Activated T-cell treated with anti-CD3 and anti-CD28 coated beads, Interleukin-2, amount 50 U/mL, for 24 hours (primary cell): ENCODE data around the gene MPND.
A peak's percentile ranks its signal among the peaks of the same experiment; 100 is the strongest.

Source experiments
- DNase-seq: peaks from one replicate; pipeline ENCODE4 v3.0.0-alpha.2; 2020
- H3K27ac Mint-ChIP-seq: 2 replicates; pipeline ENCODE4 v1.8.0; 2020; ENCODE audit warnings: mild to moderate bottlenecking, mixed read lengths
- H3K27me3 Mint-ChIP-seq: 2 replicates; pipeline ENCODE4 v1.8.0; 2020; ENCODE audit warnings: mixed read lengths
- H3K36me3 Mint-ChIP-seq: 2 replicates; pipeline ENCODE4 v1.8.0; 2020; ENCODE audit warnings: low read depth, mixed read lengths
- H3K4me1 Mint-ChIP-seq: 2 replicates; pipeline ENCODE4 v1.8.0; 2020; ENCODE audit warnings: low read depth, mixed read lengths
- H3K4me3 Mint-ChIP-seq: 2 replicates; pipeline ENCODE4 v1.8.0; 2020; ENCODE audit warnings: mild to moderate bottlenecking, moderate library complexity, mixed read lengths
- H3K9me3 Mint-ChIP-seq: 2 replicates; pipeline ENCODE4 v1.8.0; 2020; ENCODE audit warnings: mixed read lengths

Gene MPND

GRCh38 chr19:4350726-4351125 lies 7.4 kb downstream of the MPND start:
- Mint-ChIP-seq H3K4me3 (no peak overlapping the region), H3K36me3 (peaks cover 49% of the 10 kb centered on the region), H3K9me3 (no peaks in the 10 kb centered on the region), H3K4me1 (peaks cover 2% of the 10 kb centered on the region), H3K27ac (peak overlapping the region; percentile 63), H3K27me3 (no peaks in the 10 kb centered on the region)
- no peak for DNase-seq

- H3K4me3 Mint-ChIP-seq: no peak overlapping the region
- H3K9me3 Mint-ChIP-seq: no peaks in the 10 kb centered on the region
- no peaks in the 10 kb centered on the region for H3K27me3 Mint-ChIP-seq
- peaks cover 44% of the 10 kb centered on the region for H3K36me3 Mint-ChIP-seq
- H3K27ac Mint-ChIP-seq: no peak overlapping the region
- DNase-seq: peak; percentile 71
- no peaks in the 10 kb centered on the region for H3K4me1 Mint-ChIP-seq
Measured at GRCh38 chr19:4352701-4353121, 9.3 kb downstream of the MPND start.

DNA sequence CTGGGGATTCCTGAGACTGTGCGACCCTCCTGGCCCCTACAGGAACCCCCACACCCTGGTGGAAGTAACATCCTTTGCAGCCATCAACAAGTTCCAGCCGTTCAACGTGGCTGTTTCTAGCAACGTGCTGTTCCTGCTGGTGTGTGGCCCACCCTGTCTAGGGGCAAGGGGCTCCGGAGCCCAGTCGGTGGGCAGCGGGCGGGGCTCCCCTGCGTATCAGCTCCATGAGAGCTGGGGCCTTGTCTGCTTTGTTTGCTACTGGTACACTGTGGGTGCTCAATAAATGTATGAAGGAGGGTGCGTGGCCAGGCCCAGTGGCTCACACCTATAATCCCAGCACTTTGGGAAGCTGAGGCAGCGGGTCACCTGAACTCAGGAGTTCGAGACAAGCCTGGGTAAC lies 10.9 kb downstream of the MPND start:
- no peak overlapping the region for H3K27ac Mint-ChIP-seq
- DNase-seq: no peak
- no peaks in the 10 kb centered on the region for H3K27me3 Mint-ChIP-seq
- peaks cover 39% of the 10 kb centered on the region for H3K36me3 Mint-ChIP-seq
- no peak overlapping the region for H3K4me3 Mint-ChIP-seq
- H3K9me3 Mint-ChIP-seq: no peaks in the 10 kb centered on the region
- H3K4me1 Mint-ChIP-seq: no peaks in the 10 kb centered on the region

DNA sequence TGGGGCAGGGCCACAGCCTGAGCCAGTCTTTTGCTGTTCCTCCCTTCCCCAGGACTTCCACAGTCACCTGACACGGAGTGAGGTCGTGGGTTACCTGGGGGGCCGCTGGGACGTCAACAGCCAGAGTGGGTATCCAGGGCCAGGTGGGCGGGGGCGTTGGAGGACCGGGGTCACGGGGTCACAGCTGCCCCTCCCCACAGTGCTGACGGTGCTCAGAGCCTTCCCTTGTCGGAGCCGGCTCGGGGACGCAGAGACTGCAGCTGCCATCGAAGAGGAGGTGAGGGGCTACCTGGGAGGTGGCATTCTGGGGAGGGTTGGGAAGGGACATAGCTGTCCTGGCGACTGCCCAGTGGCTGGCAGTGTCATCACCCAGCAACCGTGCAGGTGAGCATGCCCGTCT lies 11.5 kb downstream of the MPND start:
- peaks cover 38% of the 10 kb centered on the region for H3K36me3 Mint-ChIP-seq
- no peaks in the 10 kb centered on the region for H3K9me3 Mint-ChIP-seq
- no peak overlapping the region for H3K27ac Mint-ChIP-seq
- no peaks in the 10 kb centered on the region for H3K4me1 Mint-ChIP-seq
- DNase-seq: no peak
- no peaks in the 10 kb centered on the region for H3K27me3 Mint-ChIP-seq
- H3K4me3 Mint-ChIP-seq: no peak overlapping the region

DNA sequence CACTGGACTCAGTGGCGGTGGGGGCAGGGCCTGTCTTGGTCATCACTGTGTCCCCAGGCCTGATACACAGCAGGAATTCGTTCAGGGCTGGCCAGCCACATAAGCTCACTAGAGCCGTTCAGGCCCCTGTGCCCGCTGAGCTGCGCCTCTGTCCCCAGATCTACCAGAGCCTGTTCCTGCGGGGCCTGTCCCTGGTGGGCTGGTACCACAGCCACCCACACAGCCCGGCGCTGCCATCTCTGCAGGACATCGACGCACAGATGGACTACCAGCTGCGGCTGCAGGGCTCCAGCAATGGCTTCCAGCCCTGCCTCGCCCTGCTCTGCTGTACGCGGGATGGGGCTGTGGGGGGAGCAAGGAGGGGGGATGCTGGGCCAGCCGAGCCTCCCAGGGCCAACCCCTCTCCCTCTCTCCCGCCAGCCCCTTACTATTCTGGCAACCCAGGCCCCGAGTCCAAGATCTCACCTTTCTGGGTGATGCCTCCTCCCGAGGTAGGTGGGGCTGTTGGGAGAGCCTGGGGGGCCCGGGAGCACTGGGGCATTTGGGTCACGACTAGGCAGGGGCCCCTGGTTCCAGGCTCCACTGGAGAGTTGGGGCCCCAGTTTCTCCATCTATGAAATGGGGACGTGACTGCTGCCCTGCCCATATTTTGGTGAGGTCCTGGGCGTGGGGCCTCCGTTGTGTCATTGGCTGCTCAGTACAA lies 13.9 kb downstream of the MPND start:
- Mint-ChIP-seq H3K27ac (no peak overlapping the region), H3K4me3 (no peak overlapping the region), H3K9me3 (no peaks in the 10 kb centered on the region), H3K4me1 (no peaks in the 10 kb centered on the region), H3K27me3 (no peaks in the 10 kb centered on the region), H3K36me3 (peaks cover 50% of the 10 kb centered on the region)
- DNase-seq: no peak

GRCh38 chr19:4357921-4358326 lies 14.6 kb downstream of the MPND start:
- Mint-ChIP-seq H3K36me3 (peaks cover 57% of the 10 kb centered on the region), H3K27ac (peak overlapping the region; percentile 50), H3K9me3 (no peaks in the 10 kb centered on the region), H3K4me1 (no peaks in the 10 kb centered on the region), H3K4me3 (no peak overlapping the region), H3K27me3 (no peaks in the 10 kb centered on the region)
- no peak for DNase-seq

DNA sequence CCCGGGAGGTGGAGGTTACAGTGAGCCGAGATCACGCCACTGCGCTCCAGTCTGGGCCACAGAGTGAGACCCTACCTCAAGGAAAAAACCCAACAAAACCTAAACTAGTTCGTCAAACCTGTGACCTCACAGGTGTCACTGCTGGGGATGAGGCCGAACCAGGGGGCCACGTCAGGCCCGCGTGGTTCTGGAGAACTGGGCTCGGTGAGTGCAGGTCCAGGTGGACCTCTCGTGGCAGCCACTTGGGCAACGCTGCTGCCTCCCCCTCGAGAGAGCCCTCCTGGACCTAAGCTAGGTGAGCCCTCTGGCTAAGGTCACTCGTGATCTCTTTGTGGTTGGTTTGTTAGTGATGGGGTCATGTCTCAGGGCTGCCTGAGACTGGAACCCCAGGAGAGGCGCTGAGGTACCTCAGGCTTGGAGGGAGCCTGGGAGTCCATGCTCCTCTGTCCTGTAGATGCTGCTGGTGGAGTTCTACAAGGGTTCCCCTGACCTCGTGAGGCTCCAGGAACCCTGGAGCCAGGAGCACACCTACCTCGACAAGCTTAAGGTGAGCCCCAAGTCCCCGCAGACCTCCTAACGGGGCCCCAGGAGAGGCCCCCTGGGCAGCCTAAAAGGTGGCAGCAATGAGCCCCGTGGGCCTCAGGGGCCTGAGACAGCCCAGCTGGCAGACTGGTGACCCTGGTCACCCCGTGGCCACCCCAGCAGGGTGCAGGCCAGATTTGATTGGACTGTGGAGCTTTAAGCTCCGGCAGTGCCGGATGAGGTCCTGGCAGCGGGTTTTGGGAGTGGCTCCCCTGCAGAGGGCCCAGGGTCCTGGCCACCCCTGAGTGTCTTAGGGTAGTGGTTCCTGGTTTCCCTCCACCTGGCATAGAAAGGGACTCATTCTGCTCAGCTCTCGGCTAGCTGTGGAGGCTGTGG lies 15.6 kb downstream of the MPND start:
- no peak for DNase-seq
- H3K36me3 Mint-ChIP-seq: peaks cover 61% of the 10 kb centered on the region
- H3K4me1 Mint-ChIP-seq: no peaks in the 10 kb centered on the region
- H3K4me3 Mint-ChIP-seq: no peak overlapping the region
- H3K27ac Mint-ChIP-seq: peak overlapping the region; percentile 51
- no peaks in the 10 kb centered on the region for H3K27me3 Mint-ChIP-seq
- no peaks in the 10 kb centered on the region for H3K9me3 Mint-ChIP-seq

DNA sequence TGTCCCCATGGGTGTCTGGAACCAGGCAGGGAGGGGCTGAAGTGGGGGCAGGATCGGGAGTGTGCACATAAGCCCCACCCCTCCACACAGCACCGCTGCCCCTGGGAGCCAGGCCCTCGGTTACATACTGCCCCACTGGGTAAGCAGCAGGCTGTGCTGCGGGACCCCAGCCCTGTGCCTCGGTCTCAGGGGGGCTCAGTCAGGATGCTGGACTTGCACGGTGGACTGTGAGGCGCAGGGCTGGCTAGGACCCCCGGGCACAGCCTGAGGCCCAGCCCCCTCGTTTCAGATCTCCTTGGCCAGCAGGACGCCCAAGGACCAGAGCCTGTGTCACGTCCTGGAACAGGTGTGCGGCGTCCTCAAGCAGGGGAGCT lies 16.3 kb downstream of the MPND start:
- no peak for DNase-seq
- Mint-ChIP-seq H3K4me3 (no peak overlapping the region), H3K4me1 (no peaks in the 10 kb centered on the region), H3K27ac (peak overlapping the region; percentile 37), H3K36me3 (peaks cover 62% of the 10 kb centered on the region), H3K9me3 (no peaks in the 10 kb centered on the region), H3K27me3 (no peaks in the 10 kb centered on the region)

GRCh38 chr19:4360081-4360569 lies 16.8 kb downstream of the MPND start:
- DNase-seq: no peak
- Mint-ChIP-seq H3K9me3 (no peaks in the 10 kb centered on the region), H3K36me3 (peaks cover 65% of the 10 kb centered on the region), H3K4me1 (no peaks in the 10 kb centered on the region), H3K27me3 (no peaks in the 10 kb centered on the region), H3K27ac (peak overlapping the region; percentile 57), H3K4me3 (no peak overlapping the region)

DNA sequence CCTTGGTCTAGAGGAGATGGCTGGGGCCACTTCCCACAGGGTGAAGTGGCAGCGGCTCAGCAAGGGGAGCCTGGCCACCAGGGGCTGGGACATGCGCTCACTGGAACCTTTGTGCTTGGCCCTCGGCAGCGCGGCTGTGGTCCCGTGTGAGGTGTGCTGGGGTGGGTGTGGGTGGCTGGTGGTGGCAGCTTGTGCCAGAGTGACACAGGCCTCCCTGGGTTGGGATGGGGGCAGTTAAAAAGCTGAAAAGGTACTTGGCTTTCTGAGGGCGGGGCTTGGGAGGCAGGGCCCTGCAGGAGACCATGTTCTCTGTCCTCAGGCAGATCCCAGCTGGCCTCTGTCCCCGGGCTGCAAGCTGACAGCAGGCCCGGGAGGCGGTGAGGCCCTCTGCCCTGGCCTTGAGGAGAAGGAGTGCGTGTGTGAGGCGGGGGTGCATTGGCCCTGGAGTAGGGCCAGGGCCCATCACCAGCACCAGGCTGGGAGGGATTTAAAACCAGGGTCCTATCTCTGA lies 17.3 kb downstream of the MPND start:
- Mint-ChIP-seq H3K27ac (peak overlapping the region; percentile 57), H3K9me3 (no peaks in the 10 kb centered on the region), H3K4me1 (no peaks in the 10 kb centered on the region), H3K36me3 (peaks cover 70% of the 10 kb centered on the region), H3K4me3 (no peak overlapping the region), H3K27me3 (no peaks in the 10 kb centered on the region)
- DNase-seq: no peak

DNA sequence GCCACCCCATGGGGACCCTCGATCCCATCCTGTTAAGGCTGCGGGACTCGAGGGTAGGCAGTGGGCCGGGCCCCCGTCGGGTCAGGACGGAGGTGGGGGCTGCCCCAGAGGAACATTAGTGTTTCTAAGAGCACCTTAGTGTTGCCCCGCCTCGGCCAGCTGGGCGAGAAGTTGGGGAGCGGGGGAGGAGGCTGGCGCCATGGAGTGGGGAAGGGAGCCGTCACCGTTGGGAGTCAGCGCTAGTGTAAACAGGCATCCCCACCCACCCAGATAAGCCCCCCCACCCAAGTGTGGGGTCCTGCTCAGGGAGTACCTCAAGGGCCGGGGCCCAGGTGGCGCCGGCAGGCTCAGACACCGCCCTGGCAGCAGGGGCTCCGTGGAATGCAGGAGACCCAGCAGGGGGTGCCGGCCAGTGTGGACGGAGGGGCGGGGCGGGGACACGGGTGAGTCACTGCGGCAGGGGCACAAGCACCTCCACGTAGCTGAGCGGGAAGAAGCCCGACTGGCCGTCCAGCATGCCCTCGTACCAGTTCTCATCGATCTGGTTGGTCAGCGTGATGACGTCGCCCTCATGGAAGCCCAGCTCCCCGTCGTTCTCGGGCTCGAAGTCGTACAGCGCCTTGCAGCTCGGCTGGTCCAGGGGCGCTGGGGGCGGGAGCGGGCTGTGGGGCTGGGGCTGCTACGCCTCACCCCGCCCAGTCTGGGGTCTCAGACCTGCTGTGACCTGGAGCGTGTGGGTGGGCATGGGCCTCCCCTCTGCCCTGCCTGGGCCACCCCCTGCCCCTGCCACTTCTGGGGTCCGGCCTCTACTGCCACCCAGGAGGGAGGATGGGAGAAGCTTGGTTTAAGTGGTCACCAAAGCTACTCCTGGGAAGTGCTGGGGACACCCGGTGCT lies 18.0 kb downstream of the MPND start:
- Mint-ChIP-seq H3K27ac (no peak overlapping the region), H3K4me3 (no peak overlapping the region), H3K4me1 (no peaks in the 10 kb centered on the region), H3K36me3 (peaks cover 71% of the 10 kb centered on the region), H3K9me3 (no peaks in the 10 kb centered on the region), H3K27me3 (no peaks in the 10 kb centered on the region)
- DNase-seq: no peak

GRCh38 chr19:4362101-4362828 lies 18.9 kb downstream of the MPND start:
- H3K9me3 Mint-ChIP-seq: no peaks in the 10 kb centered on the region
- H3K4me1 Mint-ChIP-seq: no peaks in the 10 kb centered on the region
- H3K4me3 Mint-ChIP-seq: no peak overlapping the region
- peaks cover 73% of the 10 kb centered on the region for H3K36me3 Mint-ChIP-seq
- no peak for DNase-seq
- H3K27me3 Mint-ChIP-seq: no peaks in the 10 kb centered on the region
- peak overlapping the region; percentile 61 for H3K27ac Mint-ChIP-seq

- H3K27ac Mint-ChIP-seq: peak overlapping the region; percentile 61
- H3K4me3 Mint-ChIP-seq: no peak overlapping the region
- H3K9me3 Mint-ChIP-seq: no peaks in the 10 kb centered on the region
- peaks cover 5% of the 10 kb centered on the region for H3K4me1 Mint-ChIP-seq
- DNase-seq: no peak
- H3K27me3 Mint-ChIP-seq: no peaks in the 10 kb centered on the region
- peaks cover 77% of the 10 kb centered on the region for H3K36me3 Mint-ChIP-seq
Measured at GRCh38 chr19:4362831-4363545, 19.6 kb downstream of the MPND start.
